Osteoblast (primary cell): ENCODE data around the gene PCDHA5. TPM values are rescaled to one million over a fixed set of nuclear protein-coding genes. Genes with fewer than 3 reads are reported as not detected.
"Not testable (repeated sequence)": the region's sequence is repeated elsewhere in the genome, so short reads cannot be mapped to it uniquely, and the experiment has no call there.

Experiments
- DNase-seq: peaks from one replicate; pipeline ENCODE4 v3.0.0; 2011; ENCODE audit warnings: low spot score, mixed read lengths; ENCODE audit not compliant: insufficient read length; ENCODE audit errors: missing footprints
- H2AFZ ChIP-seq: 2 replicates; pipeline ENCODE4 v1.6.0; 2011; ENCODE audit warnings: mild to moderate bottlenecking, low read length
- H3K27ac ChIP-seq: 2 replicates; pipeline ENCODE4 v1.5.1; 2011; ENCODE audit warnings: mild to moderate bottlenecking, low read depth, low read length, moderate library complexity
- H3K27me3 ChIP-seq: 2 replicates; pipeline ENCODE4 v1.6.0; 2012; ENCODE audit warnings: mild to moderate bottlenecking, control low read depth, inconsistent platforms, low read length, moderate library complexity; ENCODE audit not compliant: insufficient read depth
- H3K36me3 ChIP-seq: 2 replicates; pipeline ENCODE4 v1.5.1; 2011; ENCODE audit warnings: mild to moderate bottlenecking, low read length, control low read depth, moderate library complexity; ENCODE audit not compliant: insufficient read depth
- H3K4me1 ChIP-seq: 2 replicates; pipeline ENCODE4 v1.5.1; 2011; ENCODE audit warnings: mild to moderate bottlenecking, low read length, control low read depth, moderate library complexity; ENCODE audit not compliant: insufficient read depth
- H3K4me2 ChIP-seq: 2 replicates; pipeline ENCODE4 v1.6.0; 2011; ENCODE audit warnings: mild to moderate bottlenecking, low read length; ENCODE audit not compliant: insufficient read depth
- H3K4me3 ChIP-seq: fragments of 200-600 bp; sonication (generic); 3 replicates; pipeline ENCODE4 v1.5.1; 2012; ENCODE audit warnings: mild to moderate bottlenecking, low read length, inconsistent platforms; ENCODE audit not compliant: insufficient read depth
- H3K79me2 ChIP-seq: 2 replicates; pipeline ENCODE4 v1.6.0; 2012; ENCODE audit warnings: mild to moderate bottlenecking, low read length, control low read depth, inconsistent platforms; ENCODE audit not compliant: insufficient read depth
- H3K9me3 ChIP-seq: 2 replicates; pipeline ENCODE4 v1.5.1; 2011; ENCODE audit warnings: low read depth, low read length, control low read depth
- H4K20me1 ChIP-seq: 2 replicates; pipeline ENCODE4 v1.6.0; 2012; ENCODE audit warnings: mild to moderate bottlenecking, low read length, control low read depth; ENCODE audit not compliant: insufficient read depth
- total RNA-seq: library from RNA; depleted of rRNA; stranded (reverse); fragments of >200 nt; gene quantifications from 2 replicates; pipeline ENCODE4 v1.2.3, GENCODE V29; 2012
- TF ChIP-seq, protein P1 (sequence below): IDR thresholded peaks from 2 replicates; pipeline ENCODE4 v1.5.1; 2011; ENCODE audit warnings: mild to moderate bottlenecking, low read depth, low read length, moderate library complexity; ENCODE audit errors: extremely low read depth

PCDHA5 gene
- total RNA-seq, 1 donor, result under 0.01 TPM

DNA sequence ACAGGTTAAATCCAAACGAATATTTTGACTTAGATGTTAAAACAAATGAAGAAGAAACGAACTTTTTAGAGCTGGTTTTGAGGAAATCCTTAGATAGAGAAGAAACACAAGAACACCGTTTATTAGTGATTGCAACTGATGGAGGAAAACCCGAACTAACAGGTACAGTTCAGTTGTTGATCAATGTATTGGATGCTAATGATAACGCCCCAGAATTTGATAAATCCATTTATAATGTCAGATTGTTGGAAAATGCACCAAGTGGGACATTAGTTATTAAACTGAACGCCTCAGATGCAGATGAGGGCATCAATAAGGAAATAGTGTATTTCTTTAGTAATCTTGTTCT lies 842 bp downstream of the PCDHA5 start:
- Histone ChIP-seq H3K27ac (no peak overlapping the region), H3K27me3 (no peaks in the 10 kb centered on the region), H4K20me1 (no peaks in the 10 kb centered on the region), H3K36me3 (no peaks in the 10 kb centered on the region), H3K4me1 (no peaks in the 10 kb centered on the region), H3K9me3 (no peaks in the 10 kb centered on the region), H3K4me2 (no peak overlapping the region), H3K79me2 (no peaks in the 10 kb centered on the region), H2AFZ (no peak overlapping the region), H3K4me3 (no peak overlapping the region)
- TF ChIP-seq, protein P1, sequence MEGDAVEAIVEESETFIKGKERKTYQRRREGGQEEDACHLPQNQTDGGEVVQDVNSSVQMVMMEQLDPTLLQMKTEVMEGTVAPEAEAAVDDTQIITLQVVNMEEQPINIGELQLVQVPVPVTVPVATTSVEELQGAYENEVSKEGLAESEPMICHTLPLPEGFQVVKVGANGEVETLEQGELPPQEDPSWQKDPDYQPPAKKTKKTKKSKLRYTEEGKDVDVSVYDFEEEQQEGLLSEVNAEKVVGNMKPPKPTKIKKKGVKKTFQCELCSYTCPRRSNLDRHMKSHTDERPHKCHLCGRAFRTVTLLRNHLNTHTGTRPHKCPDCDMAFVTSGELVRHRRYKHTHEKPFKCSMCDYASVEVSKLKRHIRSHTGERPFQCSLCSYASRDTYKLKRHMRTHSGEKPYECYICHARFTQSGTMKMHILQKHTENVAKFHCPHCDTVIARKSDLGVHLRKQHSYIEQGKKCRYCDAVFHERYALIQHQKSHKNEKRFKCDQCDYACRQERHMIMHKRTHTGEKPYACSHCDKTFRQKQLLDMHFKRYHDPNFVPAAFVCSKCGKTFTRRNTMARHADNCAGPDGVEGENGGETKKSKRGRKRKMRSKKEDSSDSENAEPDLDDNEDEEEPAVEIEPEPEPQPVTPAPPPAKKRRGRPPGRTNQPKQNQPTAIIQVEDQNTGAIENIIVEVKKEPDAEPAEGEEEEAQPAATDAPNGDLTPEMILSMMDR, result no peak
- DNase-seq, result no peak

DNA sequence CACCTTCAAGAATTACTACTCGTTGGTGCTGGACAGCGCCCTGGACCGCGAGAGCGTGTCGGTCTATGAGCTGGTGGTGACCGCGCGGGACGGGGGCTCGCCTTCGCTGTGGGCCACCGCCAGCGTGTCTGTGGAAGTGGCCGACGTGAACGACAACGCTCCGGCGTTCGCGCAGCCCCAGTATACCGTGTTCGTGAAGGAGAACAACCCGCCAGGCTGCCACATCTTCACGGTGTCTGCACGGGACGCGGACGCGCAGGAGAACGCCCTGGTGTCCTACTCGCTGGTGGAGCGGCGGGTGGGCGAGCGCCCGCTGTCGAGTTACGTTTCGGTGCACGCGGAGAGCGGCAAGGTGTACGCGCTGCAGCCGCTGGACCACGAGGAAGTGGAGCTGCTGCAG lies 1.6 kb downstream of the PCDHA5 start:
- not testable (repeated sequence) for H3K4me2 ChIP-seq, H3K4me3 ChIP-seq, H3K4me1 ChIP-seq, H3K9me3 ChIP-seq, DNase-seq, H3K79me2 ChIP-seq, H3K36me3 ChIP-seq, H3K27ac ChIP-seq, H3K27me3 ChIP-seq, H2AFZ ChIP-seq, H4K20me1 ChIP-seq

DNA sequence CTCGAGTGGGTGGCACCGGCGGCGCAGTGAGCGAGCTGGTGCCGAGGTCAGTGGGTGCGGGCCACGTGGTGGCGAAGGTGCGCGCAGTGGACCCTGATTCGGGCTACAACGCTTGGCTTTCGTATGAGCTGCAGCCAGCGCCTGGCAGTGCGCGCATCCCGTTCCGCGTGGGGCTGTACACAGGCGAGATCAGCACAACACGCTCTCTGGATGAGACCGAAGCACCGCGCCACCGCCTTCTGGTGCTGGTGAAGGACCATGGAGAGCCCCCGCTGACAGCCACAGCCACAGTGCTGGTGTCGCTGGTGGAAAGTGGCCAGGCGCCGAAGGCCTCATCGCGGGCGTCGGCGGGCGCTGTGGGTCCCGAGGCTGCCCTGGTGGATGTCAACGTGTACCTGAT lies 2.1 kb downstream of the PCDHA5 start:
- Histone ChIP-seq H3K4me3 (no peak overlapping the region), H3K79me2 (no peaks in the 10 kb centered on the region), H3K27me3 (no peaks in the 10 kb centered on the region), H3K4me1 (no peaks in the 10 kb centered on the region), H3K4me2 (no peak overlapping the region), H3K36me3 (no peaks in the 10 kb centered on the region), H3K9me3 (no peaks in the 10 kb centered on the region), H2AFZ (no peak overlapping the region), H3K27ac (no peak overlapping the region), H4K20me1 (no peaks in the 10 kb centered on the region)
- no peak for DNase-seq
- TF ChIP-seq, protein P1, result no peak

DNA sequence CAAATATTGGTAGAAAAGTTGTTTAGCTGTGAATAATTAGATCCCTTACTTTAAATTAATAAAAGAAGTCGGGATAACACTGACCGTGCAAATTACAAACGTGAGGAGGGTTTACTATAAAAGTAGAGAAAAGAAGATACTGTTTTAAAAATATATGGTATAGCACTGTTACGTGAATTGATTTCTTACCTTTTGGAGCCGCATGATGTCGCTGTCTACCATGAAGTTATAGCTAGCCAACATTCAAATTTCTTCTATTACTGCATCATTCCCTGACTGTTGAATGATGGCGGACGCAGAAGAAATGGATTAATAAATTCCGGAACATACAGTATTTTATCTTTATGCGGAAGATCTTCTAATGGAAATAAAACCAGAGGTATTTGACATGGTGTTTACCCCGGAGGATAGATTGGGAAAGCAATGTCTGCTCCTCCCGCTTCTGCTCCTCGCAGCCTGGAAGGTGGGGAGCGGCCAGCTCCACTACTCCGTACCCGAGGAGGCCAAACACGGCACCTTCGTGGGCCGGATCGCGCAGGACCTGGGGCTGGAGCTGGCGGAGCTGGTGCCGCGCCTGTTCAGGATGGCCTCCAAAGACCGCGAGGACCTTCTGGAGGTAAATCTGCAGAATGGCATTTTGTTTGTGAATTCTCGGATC lies 6.4 kb downstream of the PCDHA5 start, which contains the start of gene PCDHA6:
Gene PCDHA6, plus strand, starts transcription at position 257 of the 658 bp plus-strand sequence. Its CDS starts 132 bp downstream, at position 389.
- Histone ChIP-seq H3K27ac (no peak within 1 kb of the TSS), H3K27me3 (no peaks in the 10 kb centered on the region)

More for the DNA sequence above, 6.4 kb downstream of the PCDHA5 start, which contains the start of gene PCDHA6:
- Histone ChIP-seq H3K79me2 (no peaks in the 10 kb centered on the region), H4K20me1 (no peaks in the 10 kb centered on the region), H2AFZ (no peak within 1 kb of the TSS), H3K36me3 (no peaks in the 10 kb centered on the region), H3K9me3 (no peaks in the 10 kb centered on the region), H3K4me1 (no peaks in the 10 kb centered on the region), H3K4me2 (no peak within 1 kb of the TSS), H3K4me3 (peak within 1 kb of the TSS; percentile 41)
- TF ChIP-seq, protein P1, result no peak
- no peak for DNase-seq
